K562 (cell line): ENCODE measurements around the gene HIVEP1. TPM values are rescaled to one million over a fixed set of nuclear protein-coding genes. Genes with fewer than 3 reads are reported as not detected.
A peak's percentile ranks its signal among the peaks of the same experiment; 100 is the strongest.

Source experiments
- BCLAF1 ChIP-seq, 2 experiments: fragments of 450-650 bp in 1 of 2; IDR thresholded peaks; 2 replicates each; pipeline ENCODE4 v1.6.1; 2011 to 2017; ENCODE audit warnings: low read depth in 2 of 2, antibody characterized with exemption in 1 of 2, borderline replicate concordance in 1 of 2, low read length in 1 of 2, mild to moderate bottlenecking in 1 of 2, mixed read lengths in 1 of 2; ENCODE audit not compliant: control insufficient read depth in 1 of 2
- BRCA1 ChIP-seq, 2 experiments: fragments of 450-650 bp in 1 of 2; sonication (generic) in 1 of 2; formaldehyde crosslinking in 1 of 2; IDR thresholded peaks; 2 replicates each; pipeline versions ENCODE4 v1.5.0 to v1.6.1; 2017 to 2020; ENCODE audit warnings: mild to moderate bottlenecking in 1 of 2, missing genetic modification reagents in 1 of 2
- CBX1 ChIP-seq: sonication (generic); IDR thresholded peaks from 2 replicates; pipeline ENCODE4 v1.6.1; 2016; ENCODE audit warnings: antibody characterized with exemption, low read depth, mild to moderate bottlenecking
- RBM34 ChIP-seq: fragments of 200-400 bp; formaldehyde crosslinking; IDR thresholded peaks from 2 replicates; pipeline ENCODE4 v1.6.1; 2018; ENCODE audit warnings: low read length, borderline replicate concordance; ENCODE audit not compliant: insufficient read depth
- SMC3 ChIP-seq: conservative IDR thresholded peaks from 2 replicates; pipeline ENCODE4 v1.6.1; 2011; ENCODE audit warnings: low read depth, low read length, improper control_type of control experiment; ENCODE audit not compliant: insufficient read depth
- VEZF1 ChIP-seq: fragments of 200-800 bp; sonication (Bioruptor generic); IDR thresholded peaks from 2 replicates; pipeline ENCODE4 v1.6.1; 2017; ENCODE audit warnings: missing genetic modification characterization, missing compliant biosample characterization
- ZNF408 ChIP-seq: fragments of 250-450 bp; sonication (Bioruptor Pico); IDR thresholded peaks from 2 replicates; pipeline ENCODE4 v1.4.0; 2020; ENCODE audit warnings: low read depth, mild to moderate bottlenecking, moderate library complexity
- ZNF512 ChIP-seq: IDR thresholded peaks from 2 replicates; pipeline ENCODE4 v1.6.1; 2016; ENCODE audit warnings: missing genetic modification characterization, missing compliant biosample characterization
- ZNF740 ChIP-seq, 3 experiments: fragments of 200-800 bp in 1 of 3; sonication (Bioruptor generic) in 1 of 3; sonication (generic) in 1 of 3; formaldehyde crosslinking in 1 of 3; IDR thresholded peaks; 2 replicates each; pipeline versions ENCODE4 v1.6.1 to v1.8.0; 2016 to 2022; ENCODE audit warnings: mild to moderate bottlenecking in 2 of 3, missing compliant biosample characterization in 2 of 3, missing genetic modification characterization in 2 of 3, missing genetic modification reagents in 1 of 3
- ZNF766 ChIP-seq: fragments of 200-800 bp; sonication (Bioruptor generic); conservative IDR thresholded peaks from 2 replicates; pipeline ENCODE4 v1.6.1; 2016; ENCODE audit warnings: missing genetic modification characterization, missing compliant biosample characterization
- polyA plus RNA-seq, 8 experiments: library from polyadenylated mRNA; depleted of rRNA in 4 of 8; stranded (reverse) in 5 of 8; unstranded in 3 of 8; fragments of >200 nt; fragmentation: Nextera tagmentation in 2 of 8; fragmentation: Illumina TruSeq in 1 of 8; extraction: Ambion mirVana in 2 of 8; extraction: Trizol in 1 of 8; gene quantifications; 2 replicates each; pipeline versions ENCODE4 v1.2.1 to v1.2.3, GENCODE V29; 2011 to 2014; ENCODE audit warnings: inconsistent platforms in 1 of 8, missing spikeins in 1 of 8
- total RNA-seq, 7 experiments: library from RNA; depleted of rRNA in 6 of 7; stranded (reverse); fragments of >200 nt in 6 of 7; fragmentation: Illumina TruSeq in 2 of 7; extraction: Trizol in 2 of 7; gene quantifications; 2 replicates each; pipeline versions ENCODE4 v1.2.1 to v1.2.3, GENCODE V29; 2011 to 2021; ENCODE audit warnings: low replicate concordance in 1 of 7
- TF ChIP-seq, protein P1 (sequence below): fragments of 450-650 bp; IDR thresholded peaks from 2 replicates; pipeline ENCODE4 v1.6.1; 2016
- TF ChIP-seq, protein P2 (sequence below), 2 experiments: fragments of 450-650 bp; conservative IDR thresholded peaks; 2 replicates each; pipeline ENCODE4 v1.6.1; 2017; ENCODE audit warnings: mild to moderate bottlenecking in 2 of 2, moderate library complexity in 2 of 2

HIVEP1 gene
- total and polyA plus RNA-seq, 9 of the 15 experiments (the other 6 are each of a cell fraction or from before 2014, with no cell fraction given): 6.0 to 33.3 (median 21.7) TPM

- TF ChIP-seq, protein P1, sequence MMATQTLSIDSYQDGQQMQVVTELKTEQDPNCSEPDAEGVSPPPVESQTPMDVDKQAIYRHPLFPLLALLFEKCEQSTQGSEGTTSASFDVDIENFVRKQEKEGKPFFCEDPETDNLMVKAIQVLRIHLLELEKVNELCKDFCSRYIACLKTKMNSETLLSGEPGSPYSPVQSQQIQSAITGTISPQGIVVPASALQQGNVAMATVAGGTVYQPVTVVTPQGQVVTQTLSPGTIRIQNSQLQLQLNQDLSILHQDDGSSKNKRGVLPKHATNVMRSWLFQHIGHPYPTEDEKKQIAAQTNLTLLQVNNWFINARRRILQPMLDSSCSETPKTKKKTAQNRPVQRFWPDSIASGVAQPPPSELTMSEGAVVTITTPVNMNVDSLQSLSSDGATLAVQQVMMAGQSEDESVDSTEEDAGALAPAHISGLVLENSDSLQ: no peak
- TF ChIP-seq BRCA1 (IDR thresholded peaks at IDR 0.05) (no peak), BRCA1 (CRISPR knock-in tag; IDR thresholded peaks at IDR 0.05) (no peak), CBX1 (no peak), ZNF408 (CRISPR knock-in tag) (no peak), ZNF512 (tag) (0 out of 2 replicates have a peak, but pooled peaks have one; percentile 35), SMC3 (no peak), ZNF740 (CRISPR knock-in tag; IDR thresholded peaks at IDR 0.05) (no peak; the same call in 1 of the 2 replicates), ZNF740 (tag; IDR thresholded peaks at IDR 0.05) (peak in 1 of 2 experiments; percentile 99; a peak in 2 of 4 replicates), VEZF1 (CRISPR knock-in tag) (no peak), BCLAF1 (IDR thresholded peaks at IDR 0.05; ENCODE audit: borderline replicate concordance in 1 of 2, control insufficient read depth in 1 of 2, low read depth in 2 of 2, low read length in 1 of 2) (no peak), RBM34 (no peak), ZNF766 (CRISPR knock-in tag) (no peak)
- TF ChIP-seq, protein P2, sequence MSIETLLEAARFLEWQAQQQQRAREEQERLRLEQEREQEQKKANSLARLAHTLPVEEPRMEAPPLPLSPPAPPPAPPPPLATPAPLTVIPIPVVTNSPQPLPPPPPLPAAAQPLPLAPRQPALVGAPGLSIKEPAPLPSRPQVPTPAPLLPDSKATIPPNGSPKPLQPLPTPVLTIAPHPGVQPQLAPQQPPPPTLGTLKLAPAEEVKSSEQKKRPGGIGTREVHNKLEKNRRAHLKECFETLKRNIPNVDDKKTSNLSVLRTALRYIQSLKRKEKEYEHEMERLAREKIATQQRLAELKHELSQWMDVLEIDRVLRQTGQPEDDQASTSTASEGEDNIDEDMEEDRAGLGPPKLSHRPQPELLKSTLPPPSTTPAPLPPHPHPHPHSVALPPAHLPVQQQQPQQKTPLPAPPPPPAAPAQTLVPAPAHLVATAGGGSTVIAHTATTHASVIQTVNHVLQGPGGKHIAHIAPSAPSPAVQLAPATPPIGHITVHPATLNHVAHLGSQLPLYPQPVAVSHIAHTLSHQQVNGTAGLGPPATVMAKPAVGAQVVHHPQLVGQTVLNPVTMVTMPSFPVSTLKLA (conservative IDR thresholded peaks at IDR 0.05): peak; percentile 11 to 50; a peak in 2 of 4 replicates
These were observed 1.4 kb upstream of the HIVEP1 start (continued) for GRCh38 chr6:12010635-12011275.
